HG02852 (cell line): Measurements from ENCODE around the gene SKAP1.
A peak's percentile ranks its signal among the peaks of the same experiment; 100 is the strongest.
"Not testable (repeated sequence)": the region's sequence is repeated elsewhere in the genome, so short reads cannot be mapped to it uniquely, and the experiment has no call there.

Experiments
- ATAC-seq: cut with Tn5 transposase; IDR thresholded peaks from one replicate; pipeline ENCODE4 v1.9.1; 2021; ENCODE audit warnings: mild to moderate bottlenecking, moderate library complexity; ENCODE audit not compliant: unreplicated experiment

Gene SKAP1

GRCh38 chr17:48250949-48251348 lies 179.1 kb downstream of the SKAP1 start:
- ATAC-seq, result no peak

GRCh38 chr17:48250059-48250458 lies 180.0 kb downstream of the SKAP1 start:
- ATAC-seq, result not testable (repeated sequence)

- ATAC-seq, result no peak
These were observed 182.4 kb downstream of the SKAP1 start for GRCh38 chr17:48247603-48248002.

- ATAC-seq, result no peak
These were observed 183.0 kb downstream of the SKAP1 start for GRCh38 chr17:48247038-48247437.

- no peak for ATAC-seq
These were observed 183.4 kb downstream of the SKAP1 start for GRCh38 chr17:48246612-48247011.

GRCh38 chr17:48245465-48246033 lies 184.5 kb downstream of the SKAP1 start:
- ATAC-seq, result not testable (repeated sequence)

- no peak for ATAC-seq
These were observed 185.2 kb downstream of the SKAP1 start for GRCh38 chr17:48244814-48245213.

- no peak for ATAC-seq
These were observed 185.8 kb downstream of the SKAP1 start for GRCh38 chr17:48244121-48244711.

- ATAC-seq, result no peak
These were observed 188.1 kb downstream of the SKAP1 start for GRCh38 chr17:48241770-48242497.

- peak; percentile 82 for ATAC-seq
These were observed 188.9 kb downstream of the SKAP1 start for GRCh38 chr17:48241131-48241591.

- no peak for ATAC-seq
These were observed 189.4 kb downstream of the SKAP1 start for GRCh38 chr17:48240562-48241130.

- ATAC-seq, result no peak
These were observed 189.9 kb downstream of the SKAP1 start for GRCh38 chr17:48240122-48240521.

GRCh38 chr17:48239603-48239995 lies 190.4 kb downstream of the SKAP1 start:
- no peak for ATAC-seq

- ATAC-seq, result no peak
These were observed 190.9 kb downstream of the SKAP1 start for GRCh38 chr17:48238933-48239602.

- ATAC-seq, result no peak
These were observed 192.6 kb downstream of the SKAP1 start for GRCh38 chr17:48237456-48237855.

GRCh38 chr17:48236681-48237134 lies 193.3 kb downstream of the SKAP1 start:
- ATAC-seq, result no peak

- ATAC-seq, result no peak
These were observed 195.1 kb downstream of the SKAP1 start for GRCh38 chr17:48234922-48235321.

- no peak for ATAC-seq
These were observed 197.7 kb downstream of the SKAP1 start for GRCh38 chr17:48231995-48232959.

GRCh38 chr17:48229936-48230335 lies 200.1 kb downstream of the SKAP1 start:
- no peak for ATAC-seq

GRCh38 chr17:48228720-48229119 lies 201.3 kb downstream of the SKAP1 start:
- no peak for ATAC-seq
